SH-SY5Y (cell line): ENCODE measurements around the gene GNAI3.
A peak's percentile ranks its signal among the peaks of the same experiment; 100 is the strongest.

ENCODE experiments used
- GATA2 ChIP-seq: IDR thresholded peaks from 2 replicates; pipeline ENCODE4 v1.6.1; 2011; ENCODE audit warnings: mild to moderate bottlenecking, low read depth, low read length
- GATA3 ChIP-seq: IDR thresholded peaks from 2 replicates; pipeline ENCODE4 v1.6.1; 2011; ENCODE audit warnings: low read depth, mild to moderate bottlenecking, low read length, moderate library complexity

DNA sequence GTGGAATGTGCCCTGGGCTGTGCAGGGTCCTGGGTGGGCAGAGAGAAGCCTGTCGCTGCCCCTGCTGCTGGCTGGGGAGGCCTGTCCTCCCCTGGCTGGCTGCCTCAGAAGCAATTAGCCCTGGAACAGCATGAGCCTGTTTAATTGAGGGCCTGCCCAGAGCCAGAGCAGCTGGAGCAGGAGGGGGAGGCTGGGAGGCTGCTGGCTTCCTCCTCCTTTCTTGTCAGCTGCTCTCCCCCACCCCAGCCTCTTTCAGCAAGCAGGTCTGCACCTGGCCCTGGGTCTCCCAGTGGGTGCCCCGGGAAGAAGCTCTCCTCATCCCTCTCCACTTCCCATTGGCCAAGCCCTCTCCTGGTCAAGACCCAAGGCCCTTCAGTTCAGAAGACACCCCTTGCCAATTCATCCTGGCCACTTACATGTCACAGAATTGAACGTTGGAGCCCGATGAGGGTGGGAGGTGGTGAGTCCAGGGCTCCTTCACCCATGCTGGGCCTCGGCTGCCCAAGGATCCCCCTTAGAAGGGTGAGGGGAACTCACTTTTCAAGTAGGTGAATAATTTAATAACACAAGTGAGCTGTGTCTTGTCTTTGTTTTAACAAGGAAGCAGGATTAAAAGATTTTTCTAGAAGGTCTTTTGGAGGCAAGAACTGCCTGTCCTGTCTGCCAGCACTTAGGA is 84.4 kb downstream of the GNAI3 start:
- TF ChIP-seq GATA2 (peak; percentile 26; the same call in 1 of the 2 replicates), GATA3 (no peak)
